Left hindlimb (tissue), 1 donor: ENCODE results near the gene PAGR1.
"Not testable (repeated sequence)": the region's sequence is repeated elsewhere in the genome, so short reads cannot be mapped to it uniquely, and the experiment has no call there.

Experiments
- DNase-seq: peaks from one replicate; pipeline ENCODE4 v3.0.0-alpha.2; 2018

Gene PAGR1

GRCh38 chr16:29793153-29793552 is 22.8 kb upstream of the PAGR1 start:
- DNase-seq = not testable (repeated sequence)

GRCh38 chr16:29794231-29794710 is 21.7 kb upstream of the PAGR1 start:
- DNase-seq = no peak

GRCh38 chr16:29802416-29802935 is 13.5 kb upstream of the PAGR1 start:
- DNase-seq = no peak

GRCh38 chr16:29804020-29804419 is 11.9 kb upstream of the PAGR1 start:
- no peak for DNase-seq

- peak; percentile 62 for DNase-seq
Measured at GRCh38 chr16:29804455-29805231, 11.3 kb upstream of the PAGR1 start.

GRCh38 chr16:29805232-29806098 is 10.5 kb upstream of the PAGR1 start:
- peak; percentile 98 for DNase-seq

- no peak for DNase-seq
Measured at GRCh38 chr16:29806099-29806579, 9.8 kb upstream of the PAGR1 start, which contains the start of gene MAZ. Gene MAZ (plus strand): TSS chr16:29806529. CDS start chr16:29806702, 173 bp downstream.

GRCh38 chr16:29806641-29807425 is 9.1 kb upstream of the PAGR1 start:
- DNase-seq = peak; percentile 85

- peak; percentile 94 for DNase-seq
Measured at GRCh38 chr16:29807426-29808218, 8.3 kb upstream of the PAGR1 start.

- no peak for DNase-seq
Measured at GRCh38 chr16:29808219-29808900, 7.6 kb upstream of the PAGR1 start.

GRCh38 chr16:29809031-29809747 is 6.8 kb upstream of the PAGR1 start:
- DNase-seq = no peak

GRCh38 chr16:29809850-29810698 is 5.9 kb upstream of the PAGR1 start:
- DNase-seq = peak; percentile 43

GRCh38 chr16:29810699-29811169 is 5.2 kb upstream of the PAGR1 start:
- peak; percentile 37 for DNase-seq

- DNase-seq = peak; percentile 93
Measured at GRCh38 chr16:29811170-29811895, 4.6 kb upstream of the PAGR1 start.

- DNase-seq = peak; percentile 93
Measured at GRCh38 chr16:29811896-29812665, 3.9 kb upstream of the PAGR1 start, which contains the start of gene PRRT2. Gene PRRT2 (plus strand): TSS chr16:29812193. CDS start chr16:29813055, 862 bp downstream.

- DNase-seq = no peak
Measured at GRCh38 chr16:29812754-29813643, 3.0 kb upstream of the PAGR1 start.
